Measurements from ENCODE around the gene LLGL2.
"Not testable (repeated sequence)": the region's sequence is repeated elsewhere in the genome, so short reads cannot be mapped to it uniquely, and the experiment has no call there.

LLGL2 gene, protein sequence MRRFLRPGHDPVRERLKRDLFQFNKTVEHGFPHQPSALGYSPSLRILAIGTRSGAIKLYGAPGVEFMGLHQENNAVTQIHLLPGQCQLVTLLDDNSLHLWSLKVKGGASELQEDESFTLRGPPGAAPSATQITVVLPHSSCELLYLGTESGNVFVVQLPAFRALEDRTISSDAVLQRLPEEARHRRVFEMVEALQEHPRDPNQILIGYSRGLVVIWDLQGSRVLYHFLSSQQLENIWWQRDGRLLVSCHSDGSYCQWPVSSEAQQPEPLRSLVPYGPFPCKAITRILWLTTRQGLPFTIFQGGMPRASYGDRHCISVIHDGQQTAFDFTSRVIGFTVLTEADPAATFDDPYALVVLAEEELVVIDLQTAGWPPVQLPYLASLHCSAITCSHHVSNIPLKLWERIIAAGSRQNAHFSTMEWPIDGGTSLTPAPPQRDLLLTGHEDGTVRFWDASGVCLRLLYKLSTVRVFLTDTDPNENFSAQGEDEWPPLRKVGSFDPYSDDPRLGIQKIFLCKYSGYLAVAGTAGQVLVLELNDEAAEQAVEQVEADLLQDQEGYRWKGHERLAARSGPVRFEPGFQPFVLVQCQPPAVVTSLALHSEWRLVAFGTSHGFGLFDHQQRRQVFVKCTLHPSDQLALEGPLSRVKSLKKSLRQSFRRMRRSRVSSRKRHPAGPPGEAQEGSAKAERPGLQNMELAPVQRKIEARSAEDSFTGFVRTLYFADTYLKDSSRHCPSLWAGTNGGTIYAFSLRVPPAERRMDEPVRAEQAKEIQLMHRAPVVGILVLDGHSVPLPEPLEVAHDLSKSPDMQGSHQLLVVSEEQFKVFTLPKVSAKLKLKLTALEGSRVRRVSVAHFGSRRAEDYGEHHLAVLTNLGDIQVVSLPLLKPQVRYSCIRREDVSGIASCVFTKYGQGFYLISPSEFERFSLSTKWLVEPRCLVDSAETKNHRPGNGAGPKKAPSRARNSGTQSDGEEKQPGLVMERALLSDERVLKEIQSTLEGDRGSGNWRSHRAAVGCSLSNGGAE

GRCh38 chr17:75524970-75525805 is at the start of gene LLGL2:
Gene LLGL2, plus strand, starts transcription at chr17:75525697. Its CDS starts 17,730 bp downstream, at chr17:75543427.
- DNase-seq (ENCODE audit: low read depth, low spot score), result no peak

- no peak for DNase-seq (ENCODE audit: low read depth, low spot score)
Measured at GRCh38 chr17:75475851-75476250, 49.6 kb upstream of the LLGL2 start.

DNA sequence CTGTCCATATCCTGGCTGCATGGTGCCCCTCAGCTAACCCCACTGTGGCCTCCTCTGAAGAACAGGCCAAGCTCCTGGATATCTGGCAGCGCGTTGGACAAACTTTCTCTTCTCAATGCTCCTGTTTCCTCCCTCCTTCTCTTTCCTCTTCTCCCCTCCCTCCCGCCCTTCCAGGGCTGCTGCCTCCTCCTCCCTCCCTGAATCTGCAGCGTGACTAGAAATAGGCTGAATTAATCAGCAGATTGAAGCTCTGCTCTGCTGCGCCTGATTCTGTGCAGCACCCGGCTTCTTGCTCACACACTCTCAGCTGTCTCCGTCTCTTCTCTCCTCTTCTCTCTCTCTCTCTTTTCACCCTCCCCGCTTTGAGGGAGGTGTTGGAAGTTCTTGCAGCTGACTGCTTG is 49.2 kb upstream of the LLGL2 start:
- DNase-seq (ENCODE audit: low read depth, low spot score), result no peak

DNA sequence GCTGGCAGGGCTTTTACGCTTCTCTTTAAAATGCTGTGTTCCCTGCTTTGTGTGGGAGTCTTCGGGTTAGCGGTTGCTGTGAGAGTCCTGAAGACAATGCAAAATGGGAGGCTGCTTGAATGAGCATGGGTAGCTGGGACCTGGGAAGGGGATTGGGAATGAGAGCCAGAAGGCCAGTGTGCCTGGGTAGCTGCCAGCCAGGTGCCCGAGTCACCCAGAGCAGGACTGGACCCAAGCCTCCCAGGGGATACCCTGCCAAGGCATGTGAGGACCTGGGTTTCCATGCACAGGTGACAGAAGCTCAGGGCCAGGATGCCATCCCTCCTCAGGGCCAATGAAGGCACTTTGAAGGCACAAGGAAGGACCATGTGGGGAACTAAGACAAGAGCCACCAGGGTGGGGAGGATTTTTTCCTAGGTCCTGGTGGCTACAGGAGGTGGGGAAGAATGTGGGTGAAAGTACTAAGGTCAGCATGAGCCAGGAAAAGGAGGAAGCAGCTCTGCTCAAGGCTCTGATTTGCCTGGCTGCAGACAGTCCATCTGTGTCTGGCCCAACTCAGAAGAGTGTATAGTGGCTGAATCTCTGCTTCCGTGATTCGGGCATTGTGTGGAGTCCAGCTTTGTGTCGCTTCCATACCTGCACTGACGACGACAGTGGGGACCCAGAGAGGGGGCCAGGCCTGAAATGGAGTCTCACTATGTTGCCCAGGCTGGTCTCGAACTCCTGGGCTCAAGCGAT is 48.6 kb upstream of the LLGL2 start:
- no peak for DNase-seq (ENCODE audit: low read depth, low spot score)

DNA sequence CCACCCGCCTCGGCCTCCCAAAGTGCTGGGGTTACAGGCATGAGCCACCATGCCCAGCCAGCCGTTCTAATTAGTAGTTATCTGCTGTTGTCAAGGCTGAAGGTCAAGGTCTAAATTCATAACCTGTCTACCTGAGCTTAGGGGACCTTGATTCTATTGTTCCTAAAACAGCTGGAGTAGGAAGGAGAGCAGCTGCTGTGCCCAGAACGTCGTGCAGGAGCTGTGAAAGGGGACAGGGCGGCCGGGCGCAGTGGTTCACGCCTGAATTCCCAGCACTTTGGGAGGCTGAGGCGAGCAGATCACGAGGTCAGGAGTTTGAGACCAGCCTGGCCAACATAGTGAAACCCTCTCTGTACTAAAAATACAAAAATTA is 48.0 kb upstream of the LLGL2 start:
- DNase-seq (ENCODE audit: low read depth, low spot score), result not testable (repeated sequence)

GRCh38 chr17:75478508-75478907 is 47.0 kb upstream of the LLGL2 start:
- DNase-seq (ENCODE audit: low read depth, low spot score), result no peak

GRCh38 chr17:75480281-75480680 is 45.2 kb upstream of the LLGL2 start:
- no peak for DNase-seq (ENCODE audit: low read depth, low spot score)

- no peak for DNase-seq (ENCODE audit: low read depth, low spot score)
Measured at GRCh38 chr17:75481194-75482068, 44.1 kb upstream of the LLGL2 start.

DNA sequence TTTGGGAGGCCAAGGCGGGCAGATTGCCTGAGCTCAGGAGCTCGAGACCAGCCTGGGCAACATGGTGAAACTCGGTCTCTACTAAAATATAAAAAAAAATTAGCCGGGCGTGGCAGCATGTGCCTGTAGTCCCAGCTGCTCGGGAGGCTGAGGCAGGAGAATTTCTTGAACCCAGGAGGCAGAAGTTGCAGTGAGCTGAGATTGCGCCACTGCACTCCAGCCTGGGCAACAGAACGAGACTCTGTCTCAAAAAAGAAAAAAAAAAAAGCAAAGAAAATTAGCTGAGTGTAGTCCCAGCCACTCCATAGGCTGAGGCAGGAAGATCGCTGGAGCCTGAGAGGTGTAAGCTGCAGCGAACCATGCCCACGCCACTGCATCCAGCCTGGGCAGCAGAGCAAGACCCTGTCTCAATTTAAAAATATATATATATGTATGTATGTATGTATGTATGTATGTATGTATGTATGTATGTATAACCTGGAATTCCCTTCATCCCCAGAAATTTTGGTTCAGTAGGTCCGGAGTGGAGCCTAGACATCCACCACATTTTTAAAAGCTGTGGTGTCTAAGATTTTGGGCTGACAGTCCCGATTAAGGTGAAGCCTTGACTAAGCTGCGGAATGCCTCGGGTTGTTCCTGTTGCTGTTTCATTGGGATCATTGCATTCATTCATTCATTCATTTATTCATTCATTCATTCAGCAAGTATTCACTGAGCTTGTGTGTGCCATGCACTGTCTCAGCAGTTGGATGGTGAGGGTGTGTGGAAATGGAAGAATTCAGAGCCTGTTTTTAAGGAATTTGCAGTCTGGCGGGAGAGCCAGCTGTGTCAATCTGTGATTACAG is 43.2 kb upstream of the LLGL2 start:
- DNase-seq (ENCODE audit: low read depth, low spot score), result no peak

DNA sequence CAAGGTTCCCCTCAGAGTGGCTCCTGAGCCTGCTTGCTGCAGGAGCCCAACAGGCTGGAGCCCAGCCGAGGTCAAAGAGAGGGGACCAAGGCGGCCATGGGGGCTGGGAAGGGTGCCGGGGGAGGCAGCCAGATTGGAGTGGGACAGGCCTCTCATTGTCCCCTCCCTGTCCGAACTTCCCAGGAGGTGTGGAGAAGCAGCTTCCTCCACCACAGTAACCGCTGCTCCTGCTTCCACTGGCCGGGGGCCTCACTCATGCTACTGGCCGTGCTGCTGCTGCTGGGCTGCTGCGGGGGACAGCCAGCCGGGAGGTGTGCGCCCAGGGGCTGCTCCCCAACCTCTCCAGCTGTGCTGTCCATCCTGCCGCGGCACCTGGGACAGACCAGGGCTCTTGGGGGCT is 39.8 kb upstream of the LLGL2 start:
- no peak for DNase-seq (ENCODE audit: low read depth, low spot score)

DNA sequence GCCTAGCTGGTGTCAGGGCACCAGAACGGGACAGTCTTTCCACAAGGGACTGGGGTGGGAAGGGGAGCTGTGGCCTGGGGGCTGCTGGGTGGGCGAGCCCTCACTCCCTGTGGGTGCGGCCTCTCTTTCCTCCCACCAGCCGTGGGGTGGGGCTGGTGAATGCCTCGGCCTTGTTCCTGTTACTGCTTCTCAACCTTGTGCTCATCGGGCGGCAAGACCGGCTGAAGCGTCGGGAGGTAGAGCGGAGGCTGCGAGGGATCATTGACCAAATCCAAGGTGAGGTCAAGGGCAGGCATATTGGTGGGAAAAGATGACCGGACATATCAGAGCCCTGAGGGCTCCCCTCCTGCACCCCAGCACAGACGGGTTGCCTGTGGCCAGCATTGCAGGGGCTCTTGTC is 39.3 kb upstream of the LLGL2 start:
- no peak for DNase-seq (ENCODE audit: low read depth, low spot score)

- no peak for DNase-seq (ENCODE audit: low read depth, low spot score)
Measured at GRCh38 chr17:75486951-75487350, 38.5 kb upstream of the LLGL2 start.

DNA sequence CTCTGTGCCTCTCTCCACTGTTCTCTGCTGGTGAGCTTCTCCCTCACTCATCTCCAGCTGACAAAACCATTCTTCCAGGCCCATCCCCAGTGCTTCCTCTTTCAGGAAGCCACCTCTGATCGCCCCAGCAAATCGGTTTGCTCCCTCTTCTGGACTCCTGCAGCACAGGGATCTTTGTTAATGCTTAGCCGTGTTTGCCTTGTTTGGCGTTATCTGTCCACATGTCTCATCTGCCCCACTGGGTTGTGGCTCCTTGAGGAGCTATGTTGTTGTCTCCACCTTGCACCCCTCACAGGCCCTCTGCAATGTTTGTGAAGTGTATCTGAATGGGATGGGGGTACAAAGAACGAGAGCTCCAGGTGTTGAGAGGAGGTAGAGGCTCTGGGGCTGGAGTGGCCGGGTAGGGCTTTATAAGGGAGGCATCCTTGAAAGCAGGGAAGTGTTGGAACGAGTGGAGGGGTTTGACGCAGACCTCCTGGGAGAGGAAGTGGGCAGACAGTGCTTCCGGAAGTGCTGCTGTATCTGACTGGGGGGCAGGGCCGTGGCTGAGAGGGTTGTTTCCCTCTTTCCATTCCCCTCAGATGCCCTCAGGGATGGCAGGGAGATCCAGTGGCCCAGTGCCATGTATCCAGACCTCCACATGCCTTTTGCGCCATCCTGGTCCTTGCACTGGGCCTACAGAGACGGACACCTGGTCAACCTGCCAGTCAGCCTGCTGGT is 38.0 kb upstream of the LLGL2 start:
- DNase-seq (ENCODE audit: low read depth, low spot score), result no peak

DNA sequence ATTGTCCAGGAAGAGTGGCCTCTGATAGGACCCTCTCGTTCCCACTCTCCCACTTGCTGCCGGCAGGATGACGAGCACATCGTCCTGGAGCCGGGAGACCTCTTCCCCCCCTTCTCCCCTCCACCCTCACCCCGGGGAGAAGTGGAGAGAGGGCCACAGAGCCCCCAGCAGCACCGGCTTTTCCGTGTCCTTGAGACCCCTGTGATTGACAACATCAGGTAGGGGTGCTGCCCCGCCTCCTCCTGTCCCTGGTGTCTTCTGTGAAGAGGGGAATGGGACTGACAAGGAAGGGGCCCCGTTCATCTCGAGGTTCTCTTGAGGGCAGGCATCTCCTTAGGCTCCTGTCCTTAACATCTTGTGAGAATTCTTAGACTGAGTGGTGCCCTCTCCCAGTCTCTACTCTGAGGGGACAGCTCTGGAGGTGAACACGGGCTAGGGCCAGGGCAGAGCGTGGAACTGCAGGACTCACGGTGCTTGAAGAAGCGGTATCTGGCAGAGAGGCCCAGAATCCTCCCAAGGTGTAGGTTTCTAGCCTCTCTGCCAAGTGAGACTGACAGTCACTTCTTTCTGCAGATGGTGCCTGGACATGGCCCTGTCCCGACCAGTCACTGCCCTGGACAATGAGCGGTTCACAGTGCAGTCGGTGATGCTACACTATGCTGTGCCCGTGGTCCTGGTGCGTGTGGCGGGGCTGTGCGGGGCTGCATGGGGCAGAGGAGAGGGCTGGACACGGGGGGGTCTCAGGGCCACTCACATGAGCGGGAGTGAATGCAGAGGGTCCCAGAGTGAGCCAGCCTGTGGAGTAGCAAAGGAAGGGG is 36.6 kb upstream of the LLGL2 start:
- DNase-seq (ENCODE audit: low read depth, low spot score), result no peak

GRCh38 chr17:75489511-75489955 is 36.0 kb upstream of the LLGL2 start:
- DNase-seq (ENCODE audit: low read depth, low spot score), result no peak

GRCh38 chr17:75490173-75490743 is 35.2 kb upstream of the LLGL2 start:
- DNase-seq (ENCODE audit: low read depth, low spot score), result no peak

Data from brain pericyte (primary cell).